Measurements from ENCODE around the gene WRNIP1. TPM values are rescaled to one million over a fixed set of nuclear protein-coding genes. Genes with fewer than 3 reads are reported as not detected.
A peak's percentile ranks its signal among the peaks of the same experiment; 100 is the strongest.

Gene WRNIP1
- total and polyA plus RNA-seq, 2 of the 13 experiments (the other 11 are each of a cell fraction or from before 2014, with no cell fraction given), result 77.7 to 90.3 TPM

GRCh38 chr6:2765166-2765895, at the start of gene WRNIP1 (continued):
- no peak for TF ChIP-seq MTERF4 (CRISPR knock-in tag; IDR thresholded peaks at IDR 0.05)
- TF ChIP-seq ETS1 (CRISPR knock-in tag; IDR thresholded peaks at IDR 0.05), result no peak; the same call in 1 of the 2 replicates
- TF ChIP-seq SMARCE1 (IDR thresholded peaks at IDR 0.05; ENCODE audit: borderline replicate concordance), result no peak
- no peak for TF ChIP-seq PLRG1 (conservative IDR thresholded peaks at IDR 0.05)
- TF ChIP-seq ATF3 (CRISPR knock-in tag; IDR thresholded peaks at IDR 0.05), result peak; percentile 70
- no peak for TF ChIP-seq SNAI1 (CRISPR knock-in tag; IDR thresholded peaks at IDR 0.05; ENCODE audit: borderline replicate concordance)
- no peak for TF ChIP-seq RNF219 (CRISPR knock-in tag; IDR thresholded peaks at IDR 0.05)
- TF ChIP-seq RNF2 (conservative IDR thresholded peaks at IDR 0.05; ENCODE audit: low read depth), result peak; percentile 98
- no peak for TF ChIP-seq DNMT3B (CRISPR knock-in tag; conservative IDR thresholded peaks at IDR 0.05)
- TF ChIP-seq ZNF563 (CRISPR knock-in tag; IDR thresholded peaks at IDR 0.05), result peak; percentile 96
- TF ChIP-seq ZNF557 (CRISPR knock-in tag; IDR thresholded peaks at IDR 0.05), result no peak
- peak; percentile 81 for TF ChIP-seq RAD21 (CRISPR knock-in tag; IDR thresholded peaks at IDR 0.05)
- TF ChIP-seq TARDBP (CRISPR knock-in tag; IDR thresholded peaks at IDR 0.05), result peak; percentile 94
- no peak for TF ChIP-seq HDAC6 (IDR thresholded peaks at IDR 0.05; ENCODE audit: low read depth, low read length)
- TF ChIP-seq ARID4A (CRISPR knock-in tag; IDR thresholded peaks at IDR 0.05; ENCODE audit: borderline replicate concordance), result peak; percentile 85; the same call in 1 of the 2 replicates
- TF ChIP-seq SNRNP70 (IDR thresholded peaks at IDR 0.05; ENCODE audit: low read depth, low read length), result no peak
- TF ChIP-seq SOX5 (CRISPR knock-in tag; IDR thresholded peaks at IDR 0.05; ENCODE audit: borderline replicate concordance), result no peak; the same call in 1 of the 2 replicates
- peak; percentile 90 for TF ChIP-seq DNMT1 (CRISPR knock-in tag; IDR thresholded peaks at IDR 0.05)

Data from HepG2 (cell line).